ENCODE results near the gene SCRT2. TPM values are rescaled to one million over a fixed set of nuclear protein-coding genes. Genes with fewer than 3 reads are reported as not detected.
A peak's percentile ranks its signal among the peaks of the same experiment; 100 is the strongest.

SCRT2 gene
- polyA plus RNA-seq, 1 of the 3 experiments (the other 2 are of a cell fraction): not detected

DNA sequence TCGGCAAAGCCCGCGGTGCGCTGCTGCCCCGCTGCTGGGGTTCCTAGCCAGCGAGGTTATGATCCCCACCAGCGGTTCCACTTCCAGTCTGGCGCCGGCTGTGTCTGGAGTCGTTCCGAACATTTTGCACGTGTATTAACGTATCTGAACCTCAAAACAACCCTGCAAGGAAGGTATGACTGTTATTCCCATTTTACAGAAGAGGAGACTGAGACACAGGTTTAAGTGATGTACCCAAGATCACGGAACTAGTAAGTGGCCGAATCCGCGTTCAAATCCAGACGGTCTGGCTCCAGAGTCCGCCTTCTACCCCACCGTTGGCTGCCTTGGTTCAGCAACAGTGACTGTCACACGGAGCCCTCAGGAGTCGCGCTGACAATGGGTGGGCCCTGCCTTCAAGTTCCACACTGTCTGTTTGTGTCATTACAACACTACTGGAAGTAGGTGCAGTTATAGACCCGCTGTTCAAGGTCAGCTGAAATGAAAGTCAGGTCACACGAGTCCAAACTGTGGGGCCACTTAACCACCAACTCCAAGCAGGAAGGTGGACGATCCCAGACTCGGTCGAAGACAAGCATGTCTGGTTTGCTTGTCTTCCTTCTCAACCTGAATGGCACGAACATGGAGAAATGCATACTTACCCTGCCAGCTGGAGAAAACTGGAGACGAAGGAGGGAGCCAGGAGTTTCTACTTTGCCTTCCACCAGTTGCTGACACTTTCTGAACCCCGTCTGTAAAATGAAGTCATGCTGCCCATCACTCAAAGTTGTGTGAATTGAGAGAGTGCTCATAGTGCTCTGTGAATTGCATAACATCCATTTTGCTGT is 21.8 kb downstream of the SCRT2 start:
- WGBS (ENCODE audit: low lambda C conversion rate): 52% methylated on average over 21 of the region's 31 CpGs
- Histone ChIP-seq H3K27me3 (ENCODE audit: insufficient read depth) (no peaks in the 10 kb centered on the region), H3K36me3 (replicated peaks in 1 of 2; ENCODE audit: control insufficient read depth in 1 of 2, insufficient read depth in 2 of 2, low read length in 1 of 2) (peaks cover 7 to 15% of the 10 kb centered on the region in 2 experiments), H3K4me2 (peak overlapping the region; percentile 86), H3K9me2 (no peaks in the 10 kb centered on the region), H3K27ac (ENCODE audit: low read depth in 2 of 2, low read length in 1 of 2) (peak overlapping the region; percentile 53 to 68; a peak in 2 of 4 replicates), H3K4me3 (ENCODE audit: low read depth in 2 of 2, low read length in 1 of 2) (peak overlapping the region; percentile 71 to 89), H3K4me1 (ENCODE audit: control insufficient read depth in 1 of 2, insufficient read depth in 2 of 2, low read depth in 1 of 2, low read length in 1 of 2) (peaks cover 0 to 17% of the 10 kb centered on the region in 2 experiments; a peak in 2 of 4 replicates), H3K9ac (peak overlapping the region; percentile 88; the same call in 1 of the 2 replicates), H3K79me2 (ENCODE audit: insufficient read depth) (peaks cover 33% of the 10 kb centered on the region), H2AFZ (ENCODE audit: low read depth) (peak overlapping the region; percentile 74), H4K20me1 (ENCODE audit: insufficient read depth) (0 out of 2 replicates have a peak, but pooled peaks cover 7% of the 10 kb centered on the region), H3F3A (replicated peaks; ENCODE audit: insufficient read depth) (no peaks in the 10 kb centered on the region), H3K9me3 (no peaks in the 10 kb centered on the region)
- peak; percentile 9; the same call in 1 of the 2 replicates for TF ChIP-seq TAF1 (IDR thresholded peaks at IDR 0.05; ENCODE audit: borderline replicate concordance, low read depth, low read length)
- no peak for TF ChIP-seq EZH2phosphoT487 (IDR thresholded peaks at IDR 0.05; ENCODE audit: borderline replicate concordance, low read depth)
- TF ChIP-seq MXI1 (IDR thresholded peaks at IDR 0.05; ENCODE audit: low read depth, low read length): peak; percentile 6
- TF ChIP-seq CHD2 (IDR thresholded peaks at IDR 0.05; ENCODE audit: low read length, partially characterized antibody): peak; percentile 3
- DNase-seq: no peak
- POLR2A ChIA-PET: no interaction called here
- CTCF ChIA-PET: interaction anchor here (0.7 to 3.9 kb wide), 7 partner anchors 8 to 85 kb away, joined by 3 to 23 read pairs (median 9); no protein-coding TSS in a partner anchor

DNA sequence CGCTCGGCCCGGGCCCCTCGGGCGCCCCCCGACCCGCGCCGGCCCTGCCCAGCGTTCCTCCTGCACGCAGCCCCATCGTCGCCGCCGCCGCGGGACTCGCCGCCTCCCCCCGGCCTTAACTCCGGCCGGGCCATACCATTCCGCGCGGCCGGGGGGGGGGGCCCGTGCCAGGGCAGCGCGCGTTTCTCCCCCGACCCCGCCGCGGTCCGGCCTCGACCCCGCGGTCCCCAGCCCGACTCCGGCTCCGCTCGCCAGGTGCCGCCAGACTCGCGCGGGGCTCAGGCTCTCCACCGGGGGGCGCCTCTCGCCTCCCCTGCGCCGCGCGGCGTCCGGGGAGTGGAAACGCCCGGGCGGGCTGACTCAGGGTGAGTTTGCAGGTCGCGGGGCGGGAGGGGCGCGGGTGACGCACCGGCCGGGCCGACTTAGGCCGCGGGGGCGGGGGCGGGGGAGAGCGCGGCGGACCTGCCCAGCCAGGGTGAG is 22.5 kb downstream of the SCRT2 start, which contains the start of gene SRXN1:
Gene SRXN1, minus strand, starts transcription at position 91 of the 480 bp plus-strand sequence. Its CDS starts 15 bp downstream, at position 76.
- CTCF ChIA-PET: interaction anchor here (0.7 to 3.9 kb wide), 8 partner anchors 8 to 86 kb away, joined by 3 to 23 read pairs (median 10); no protein-coding TSS in a partner anchor
- Histone ChIP-seq H4K20me1 (ENCODE audit: insufficient read depth) (0 out of 2 replicates have a peak, but pooled peaks cover 7% of the 10 kb centered on the region), H3K36me3 (replicated peaks in 1 of 2; ENCODE audit: control insufficient read depth in 1 of 2, insufficient read depth in 2 of 2, low read length in 1 of 2) (peaks cover 14 to 21% of the 10 kb centered on the region in 2 experiments), H3K4me3 (ENCODE audit: low read depth in 2 of 2, low read length in 1 of 2) (peak within 1 kb of the TSS; percentile 71 to 89), H3K27ac (ENCODE audit: low read depth in 2 of 2, low read length in 1 of 2) (peak within 1 kb of the TSS; percentile 53 to 68; a peak in 3 of 4 replicates), H3K4me1 (ENCODE audit: control insufficient read depth in 1 of 2, insufficient read depth in 2 of 2, low read depth in 1 of 2, low read length in 1 of 2) (peaks cover 0 to 17% of the 10 kb centered on the region in 2 experiments; a peak in 2 of 4 replicates), H3F3A (replicated peaks; ENCODE audit: insufficient read depth) (no peaks in the 10 kb centered on the region), H3K9me3 (no peaks in the 10 kb centered on the region), H3K9ac (peak within 1 kb of the TSS; percentile 88), H3K9me2 (no peaks in the 10 kb centered on the region), H3K4me2 (peak within 1 kb of the TSS; percentile 86), H2AFZ (ENCODE audit: low read depth) (peak within 1 kb of the TSS; percentile 74), H3K79me2 (ENCODE audit: insufficient read depth) (peaks cover 38% of the 10 kb centered on the region), H3K27me3 (ENCODE audit: insufficient read depth) (no peaks in the 10 kb centered on the region)
- WGBS (ENCODE audit: low lambda C conversion rate): 7% methylated on average over 3 of the region's 74 CpGs
- POLR2A ChIA-PET: interaction anchor here (0.6 kb wide), 1 partner anchor 86 kb away, joined by 3 read pairs; no protein-coding TSS in a partner anchor
- peak; percentile 97 for DNase-seq
- TF ChIP-seq POLR2AphosphoS5 (IDR thresholded peaks at IDR 0.05; ENCODE audit: low read depth, low read length) (peak; percentile 65), TCF12 (IDR thresholded peaks at IDR 0.05) (no peak), CHD2 (IDR thresholded peaks at IDR 0.05; ENCODE audit: low read length, partially characterized antibody) (peak; percentile 9), JUND (IDR thresholded peaks at IDR 0.05) (no peak), SIN3A (IDR thresholded peaks at IDR 0.05; ENCODE audit: borderline replicate concordance, low read depth, low read length) (0 out of 2 replicates have a peak, but pooled peaks have one; percentile 13), FOXM1 (IDR thresholded peaks at IDR 0.05; ENCODE audit: low read depth) (no peak), SMC3 (IDR thresholded peaks at IDR 0.05; ENCODE audit: low read depth, low read length) (peak; percentile 60), TEAD4 (IDR thresholded peaks at IDR 0.05; ENCODE audit: borderline replicate concordance, insufficient read depth) (no peak), RCOR1 (IDR thresholded peaks at IDR 0.05; ENCODE audit: low read length) (no peak), RXRA (IDR thresholded peaks at IDR 0.05; ENCODE audit: borderline replicate concordance, low read depth) (no peak), GATA2 (CRISPR knock-in tag; IDR thresholded peaks at IDR 0.05) (no peak)
- TF ChIP-seq, protein P1, sequence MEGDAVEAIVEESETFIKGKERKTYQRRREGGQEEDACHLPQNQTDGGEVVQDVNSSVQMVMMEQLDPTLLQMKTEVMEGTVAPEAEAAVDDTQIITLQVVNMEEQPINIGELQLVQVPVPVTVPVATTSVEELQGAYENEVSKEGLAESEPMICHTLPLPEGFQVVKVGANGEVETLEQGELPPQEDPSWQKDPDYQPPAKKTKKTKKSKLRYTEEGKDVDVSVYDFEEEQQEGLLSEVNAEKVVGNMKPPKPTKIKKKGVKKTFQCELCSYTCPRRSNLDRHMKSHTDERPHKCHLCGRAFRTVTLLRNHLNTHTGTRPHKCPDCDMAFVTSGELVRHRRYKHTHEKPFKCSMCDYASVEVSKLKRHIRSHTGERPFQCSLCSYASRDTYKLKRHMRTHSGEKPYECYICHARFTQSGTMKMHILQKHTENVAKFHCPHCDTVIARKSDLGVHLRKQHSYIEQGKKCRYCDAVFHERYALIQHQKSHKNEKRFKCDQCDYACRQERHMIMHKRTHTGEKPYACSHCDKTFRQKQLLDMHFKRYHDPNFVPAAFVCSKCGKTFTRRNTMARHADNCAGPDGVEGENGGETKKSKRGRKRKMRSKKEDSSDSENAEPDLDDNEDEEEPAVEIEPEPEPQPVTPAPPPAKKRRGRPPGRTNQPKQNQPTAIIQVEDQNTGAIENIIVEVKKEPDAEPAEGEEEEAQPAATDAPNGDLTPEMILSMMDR (IDR thresholded peaks at IDR 0.05): peak; percentile 53
- TF ChIP-seq, protein P2, sequence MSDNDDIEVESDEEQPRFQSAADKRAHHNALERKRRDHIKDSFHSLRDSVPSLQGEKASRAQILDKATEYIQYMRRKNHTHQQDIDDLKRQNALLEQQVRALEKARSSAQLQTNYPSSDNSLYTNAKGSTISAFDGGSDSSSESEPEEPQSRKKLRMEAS (IDR thresholded peaks at IDR 0.05; ENCODE audit: low read depth): peak; percentile 17; the same call in 1 of the 2 replicates
- TF ChIP-seq, protein P3, sequence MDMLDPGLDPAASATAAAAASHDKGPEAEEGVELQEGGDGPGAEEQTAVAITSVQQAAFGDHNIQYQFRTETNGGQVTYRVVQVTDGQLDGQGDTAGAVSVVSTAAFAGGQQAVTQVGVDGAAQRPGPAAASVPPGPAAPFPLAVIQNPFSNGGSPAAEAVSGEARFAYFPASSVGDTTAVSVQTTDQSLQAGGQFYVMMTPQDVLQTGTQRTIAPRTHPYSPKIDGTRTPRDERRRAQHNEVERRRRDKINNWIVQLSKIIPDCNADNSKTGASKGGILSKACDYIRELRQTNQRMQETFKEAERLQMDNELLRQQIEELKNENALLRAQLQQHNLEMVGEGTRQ (IDR thresholded peaks at IDR 0.05; ENCODE audit: borderline replicate concordance, low read depth, low read length): no peak
- TF ChIP-seq, protein P4, sequence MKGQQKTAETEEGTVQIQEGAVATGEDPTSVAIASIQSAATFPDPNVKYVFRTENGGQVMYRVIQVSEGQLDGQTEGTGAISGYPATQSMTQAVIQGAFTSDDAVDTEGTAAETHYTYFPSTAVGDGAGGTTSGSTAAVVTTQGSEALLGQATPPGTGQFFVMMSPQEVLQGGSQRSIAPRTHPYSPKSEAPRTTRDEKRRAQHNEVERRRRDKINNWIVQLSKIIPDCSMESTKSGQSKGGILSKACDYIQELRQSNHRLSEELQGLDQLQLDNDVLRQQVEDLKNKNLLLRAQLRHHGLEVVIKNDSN (IDR thresholded peaks at IDR 0.05; ENCODE audit: borderline replicate concordance, low read depth): no peak
- TF ChIP-seq, protein P5, sequence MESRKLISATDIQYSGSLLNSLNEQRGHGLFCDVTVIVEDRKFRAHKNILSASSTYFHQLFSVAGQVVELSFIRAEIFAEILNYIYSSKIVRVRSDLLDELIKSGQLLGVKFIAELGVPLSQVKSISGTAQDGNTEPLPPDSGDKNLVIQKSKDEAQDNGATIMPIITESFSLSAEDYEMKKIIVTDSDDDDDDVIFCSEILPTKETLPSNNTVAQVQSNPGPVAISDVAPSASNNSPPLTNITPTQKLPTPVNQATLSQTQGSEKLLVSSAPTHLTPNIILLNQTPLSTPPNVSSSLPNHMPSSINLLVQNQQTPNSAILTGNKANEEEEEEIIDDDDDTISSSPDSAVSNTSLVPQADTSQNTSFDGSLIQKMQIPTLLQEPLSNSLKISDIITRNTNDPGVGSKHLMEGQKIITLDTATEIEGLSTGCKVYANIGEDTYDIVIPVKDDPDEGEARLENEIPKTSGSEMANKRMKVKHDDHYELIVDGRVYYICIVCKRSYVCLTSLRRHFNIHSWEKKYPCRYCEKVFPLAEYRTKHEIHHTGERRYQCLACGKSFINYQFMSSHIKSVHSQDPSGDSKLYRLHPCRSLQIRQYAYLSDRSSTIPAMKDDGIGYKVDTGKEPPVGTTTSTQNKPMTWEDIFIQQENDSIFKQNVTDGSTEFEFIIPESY (IDR thresholded peaks at IDR 0.05; ENCODE audit: borderline replicate concordance, low read depth): no peak

All from SK-N-SH (cell line).